ENCODE results near the gene LBX1.
"Not testable (repeated sequence)": the region's sequence is repeated elsewhere in the genome, so short reads cannot be mapped to it uniquely, and the experiment has no call there.

Gene LBX1

GRCh38 chr10:101198326-101198977 lies 30.8 kb downstream of the LBX1 start:
- DNase-seq, result not testable (repeated sequence)

DNA sequence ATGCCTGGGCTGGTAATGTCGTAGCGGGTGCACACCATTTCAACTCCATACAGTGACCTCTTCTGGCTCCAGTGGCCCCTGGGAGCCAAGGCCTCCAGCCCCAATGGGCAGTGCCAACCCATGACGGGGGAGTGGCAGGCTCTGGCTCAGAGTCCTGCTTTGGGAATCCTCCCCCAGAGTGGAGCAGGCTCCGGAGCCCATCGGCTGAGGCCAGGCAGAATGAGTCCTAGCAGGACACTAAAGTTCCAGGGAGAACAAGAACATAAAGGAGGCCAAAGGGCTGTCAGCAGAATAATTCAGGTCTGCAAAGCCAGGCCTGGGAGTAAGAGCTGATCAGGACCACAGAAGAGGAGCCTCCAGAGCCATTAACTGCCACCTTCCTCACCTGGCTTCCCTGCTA lies 33.3 kb downstream of the LBX1 start:
- no peak for DNase-seq

DNA sequence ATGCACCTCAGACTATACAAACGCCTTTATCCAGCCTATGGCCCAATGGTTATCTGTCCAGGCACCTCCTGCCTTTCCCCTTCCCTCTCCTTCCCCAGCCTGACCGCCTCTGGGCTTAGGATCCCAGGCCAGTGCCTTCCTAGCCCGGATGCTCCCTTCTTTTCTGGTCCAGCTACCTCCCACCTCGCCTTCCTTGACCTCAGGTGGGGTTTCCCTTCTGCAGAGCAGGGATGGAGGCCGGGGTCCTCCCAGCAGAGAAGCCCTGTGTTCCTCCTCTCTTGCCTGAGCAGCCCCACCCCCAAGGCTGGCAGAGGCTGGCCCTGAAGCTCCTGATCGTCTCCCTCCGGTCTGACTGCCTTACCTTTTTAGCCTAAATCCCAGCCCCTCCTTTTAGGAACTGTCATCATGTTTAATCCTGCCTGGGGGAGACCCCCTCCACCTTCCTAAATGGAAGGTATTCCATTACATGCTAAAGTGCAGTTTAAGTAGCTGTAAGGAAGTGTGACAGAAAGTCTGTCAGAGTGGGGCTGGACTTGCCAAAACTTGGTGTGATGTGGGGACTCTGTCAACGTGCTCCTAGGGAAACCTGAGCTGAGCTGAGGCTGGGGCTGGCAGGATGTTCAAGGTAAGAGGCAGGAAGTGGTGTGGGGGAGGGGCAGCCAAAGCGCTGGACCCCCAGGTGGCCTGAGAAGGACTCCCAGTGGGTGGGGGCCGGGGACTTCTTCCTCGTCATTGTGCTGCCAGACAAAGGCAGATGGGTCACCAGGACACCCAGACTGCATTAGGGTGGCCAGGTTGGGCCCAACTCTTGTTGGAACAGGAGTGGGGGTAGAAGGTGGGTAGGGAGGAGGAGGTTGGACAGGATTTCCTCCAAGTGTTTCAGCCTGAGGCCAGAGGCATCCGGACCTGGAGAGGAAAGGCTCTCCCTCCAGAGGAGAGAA lies 39.5 kb downstream of the LBX1 start:
- no peak for DNase-seq

GRCh38 chr10:101188942-101189341 lies 40.3 kb downstream of the LBX1 start:
- no peak for DNase-seq

GRCh38 chr10:101183458-101184183 lies 45.6 kb downstream of the LBX1 start:
- no peak for DNase-seq

DNA sequence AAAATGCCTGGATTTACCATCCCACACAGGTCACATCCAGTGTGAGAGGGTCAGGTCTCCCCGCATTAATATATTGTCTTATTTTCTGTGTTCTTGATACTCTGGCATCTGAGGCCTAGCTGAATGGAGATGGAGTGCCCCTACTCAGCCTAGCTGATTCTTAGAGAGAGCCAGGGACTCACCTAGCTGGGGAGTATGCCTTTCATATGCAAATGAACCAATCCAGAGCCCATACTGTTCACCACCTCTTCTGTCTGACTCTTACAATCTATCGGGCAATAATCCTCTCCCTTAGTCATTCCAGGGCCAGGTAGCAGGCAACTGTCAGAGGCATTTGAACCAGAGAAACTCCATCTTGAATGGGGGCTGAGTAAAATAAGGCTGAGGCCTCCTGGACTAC lies 46.3 kb downstream of the LBX1 start:
- DNase-seq, result no peak

Data from HCEC 1CT (cell line).